NB4 (cell line): ENCODE data around the gene SBNO2.

Experiments used
- MYC ChIP-seq: IDR thresholded peaks from 2 replicates; pipeline ENCODE4 v1.6.1; 2011; ENCODE audit warnings: low read depth, low read length
- POLR2A ChIP-seq: IDR thresholded peaks from 2 replicates; pipeline ENCODE4 v1.6.1; 2011; ENCODE audit warnings: mild to moderate bottlenecking; ENCODE audit not compliant: insufficient read length; ENCODE audit errors: extremely low read depth
- TF ChIP-seq, protein P1 (sequence below): IDR thresholded peaks from one replicate; pipeline ENCODE4 v1.5.1; 2012; ENCODE audit warnings: low read depth, low read length
- TF ChIP-seq, protein P2 (sequence below): IDR thresholded peaks from 2 replicates; pipeline ENCODE4 v1.6.1; 2011; ENCODE audit warnings: low read depth, low read length

DNA sequence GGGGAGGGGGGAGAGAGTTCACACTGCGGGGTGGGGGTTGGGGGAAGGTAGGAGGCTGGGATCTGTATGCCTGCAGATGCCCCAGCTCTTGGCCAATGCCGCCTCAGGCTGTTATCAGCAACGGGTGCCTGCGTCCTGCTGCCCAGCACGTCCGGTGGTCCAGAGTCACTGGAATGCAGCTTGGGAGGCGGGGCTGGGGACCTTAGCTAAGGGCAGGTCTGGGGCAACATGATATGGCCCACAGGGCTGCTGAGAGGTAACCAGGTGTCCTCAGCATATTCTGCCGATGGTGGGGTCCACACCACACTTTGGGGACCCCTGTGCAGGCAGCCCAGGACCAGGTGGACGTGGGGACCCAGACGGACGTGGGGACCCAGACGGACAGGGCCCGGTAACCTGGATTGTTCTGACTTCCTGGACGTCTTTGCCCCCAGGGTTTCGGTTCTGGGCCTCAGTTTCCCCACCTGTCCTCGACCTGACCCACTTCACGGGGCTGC is 107.8 kb downstream of the SBNO2 start:
- TF ChIP-seq, protein P1, sequence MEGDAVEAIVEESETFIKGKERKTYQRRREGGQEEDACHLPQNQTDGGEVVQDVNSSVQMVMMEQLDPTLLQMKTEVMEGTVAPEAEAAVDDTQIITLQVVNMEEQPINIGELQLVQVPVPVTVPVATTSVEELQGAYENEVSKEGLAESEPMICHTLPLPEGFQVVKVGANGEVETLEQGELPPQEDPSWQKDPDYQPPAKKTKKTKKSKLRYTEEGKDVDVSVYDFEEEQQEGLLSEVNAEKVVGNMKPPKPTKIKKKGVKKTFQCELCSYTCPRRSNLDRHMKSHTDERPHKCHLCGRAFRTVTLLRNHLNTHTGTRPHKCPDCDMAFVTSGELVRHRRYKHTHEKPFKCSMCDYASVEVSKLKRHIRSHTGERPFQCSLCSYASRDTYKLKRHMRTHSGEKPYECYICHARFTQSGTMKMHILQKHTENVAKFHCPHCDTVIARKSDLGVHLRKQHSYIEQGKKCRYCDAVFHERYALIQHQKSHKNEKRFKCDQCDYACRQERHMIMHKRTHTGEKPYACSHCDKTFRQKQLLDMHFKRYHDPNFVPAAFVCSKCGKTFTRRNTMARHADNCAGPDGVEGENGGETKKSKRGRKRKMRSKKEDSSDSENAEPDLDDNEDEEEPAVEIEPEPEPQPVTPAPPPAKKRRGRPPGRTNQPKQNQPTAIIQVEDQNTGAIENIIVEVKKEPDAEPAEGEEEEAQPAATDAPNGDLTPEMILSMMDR = no peak
- TF ChIP-seq POLR2A (no peak), MYC (no peak)
- TF ChIP-seq, protein P2, sequence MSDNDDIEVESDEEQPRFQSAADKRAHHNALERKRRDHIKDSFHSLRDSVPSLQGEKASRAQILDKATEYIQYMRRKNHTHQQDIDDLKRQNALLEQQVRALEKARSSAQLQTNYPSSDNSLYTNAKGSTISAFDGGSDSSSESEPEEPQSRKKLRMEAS = no peak
